Measurements from ENCODE around the gene IGFL2. TPM values are rescaled to one million over a fixed set of nuclear protein-coding genes. Genes with fewer than 3 reads are reported as not detected.
"Not testable (repeated sequence)": the region's sequence is repeated elsewhere in the genome, so short reads cannot be mapped to it uniquely, and the experiment has no call there.

Gene IGFL2
- total RNA-seq, 1 experiment from 2014 or later, result not detected

GRCh38 chr19:46150606-46151005, 2.6 kb downstream of the IGFL2 start:
- H3K36me3 Mint-ChIP-seq (ENCODE audit: insufficient read depth, unreplicated experiment), result no peaks in the 10 kb centered on the region
- H3K9me3 Mint-ChIP-seq (ENCODE audit: low read depth, unreplicated experiment), result no peaks in the 10 kb centered on the region
- TF ChIP-seq CTCF (IDR thresholded peaks at IDR 0.05; ENCODE audit: unreplicated experiment), result no peak
- BruUV-seq (replicated peaks), result no TSS peak
- H3K4me3 Mint-ChIP-seq (ENCODE audit: low read depth, unreplicated experiment), result no peak overlapping the region
- H3K27me3 Mint-ChIP-seq (ENCODE audit: unreplicated experiment), result peaks cover 98% of the 10 kb centered on the region
- intact Hi-C loops (cut with micrococcal nuclease; ENCODE audit: unreplicated experiment), result no loop called here
- H3K4me1 Mint-ChIP-seq (ENCODE audit: low read depth, unreplicated experiment), result no peaks in the 10 kb centered on the region
- CTCF ChIA-PET, result no interaction called here
- no peak overlapping the region for H3K27ac Mint-ChIP-seq (ENCODE audit: unreplicated experiment)
- DNase-seq, result no peak

GRCh38 chr19:46155237-46155636, 7.2 kb downstream of the IGFL2 start:
- Mint-ChIP-seq H3K9me3 (ENCODE audit: low read depth, unreplicated experiment) (no peaks in the 10 kb centered on the region), H3K4me1 (ENCODE audit: low read depth, unreplicated experiment) (peaks cover 13% of the 10 kb centered on the region), H3K27ac (ENCODE audit: unreplicated experiment) (no peak overlapping the region), H3K36me3 (ENCODE audit: insufficient read depth, unreplicated experiment) (no peaks in the 10 kb centered on the region), H3K4me3 (ENCODE audit: low read depth, unreplicated experiment) (no peak overlapping the region), H3K27me3 (ENCODE audit: unreplicated experiment) (peaks cover 89% of the 10 kb centered on the region)
- TF ChIP-seq CTCF (IDR thresholded peaks at IDR 0.05; ENCODE audit: unreplicated experiment), result no peak
- DNase-seq, result no peak
- intact Hi-C loops (cut with micrococcal nuclease; ENCODE audit: unreplicated experiment), result no loop called here
- CTCF ChIA-PET, result interaction anchor here (1.5 kb wide), 1 partner anchor 15 kb away, joined by 3 read pairs; no protein-coding TSS in a partner anchor
- no TSS peak for BruUV-seq (replicated peaks)

GRCh38 chr19:46159418-46160232, 11.6 kb downstream of the IGFL2 start:
- Mint-ChIP-seq H3K4me3 (ENCODE audit: low read depth, unreplicated experiment) (no peak overlapping the region), H3K9me3 (ENCODE audit: low read depth, unreplicated experiment) (peaks cover 3% of the 10 kb centered on the region), H3K27ac (ENCODE audit: unreplicated experiment) (no peak overlapping the region), H3K4me1 (ENCODE audit: low read depth, unreplicated experiment) (peaks cover 15% of the 10 kb centered on the region), H3K36me3 (ENCODE audit: insufficient read depth, unreplicated experiment) (no peaks in the 10 kb centered on the region), H3K27me3 (ENCODE audit: unreplicated experiment) (peaks cover 88% of the 10 kb centered on the region)
- intact Hi-C loops (cut with micrococcal nuclease; ENCODE audit: unreplicated experiment), result no loop called here
- BruUV-seq (replicated peaks), result no TSS peak
- no peak for TF ChIP-seq CTCF (IDR thresholded peaks at IDR 0.05; ENCODE audit: unreplicated experiment)
- CTCF ChIA-PET, result no interaction called here
- DNase-seq, result no peak

- Mint-ChIP-seq H3K4me3 (ENCODE audit: low read depth, unreplicated experiment) (no peak overlapping the region), H3K27ac (ENCODE audit: unreplicated experiment) (no peak overlapping the region), H3K9me3 (ENCODE audit: low read depth, unreplicated experiment) (peaks cover 3% of the 10 kb centered on the region), H3K36me3 (ENCODE audit: insufficient read depth, unreplicated experiment) (no peaks in the 10 kb centered on the region), H3K27me3 (ENCODE audit: unreplicated experiment) (peaks cover 86% of the 10 kb centered on the region), H3K4me1 (ENCODE audit: low read depth, unreplicated experiment) (peaks cover 15% of the 10 kb centered on the region)
- TF ChIP-seq CTCF (IDR thresholded peaks at IDR 0.05; ENCODE audit: unreplicated experiment), result no peak
- CTCF ChIA-PET, result no interaction called here
- intact Hi-C loops (cut with micrococcal nuclease; ENCODE audit: unreplicated experiment), result no loop called here
- BruUV-seq (replicated peaks), result no TSS peak
- no peak for DNase-seq
Measured at GRCh38 chr19:46160233-46160775, 12.3 kb downstream of the IGFL2 start.

GRCh38 chr19:46161642-46162257, 13.7 kb downstream of the IGFL2 start:
- H3K27ac Mint-ChIP-seq (ENCODE audit: unreplicated experiment); H3K4me3 Mint-ChIP-seq (ENCODE audit: low read depth, unreplicated experiment); CTCF ChIA-PET; DNase-seq; intact Hi-C loops (cut with micrococcal nuclease; ENCODE audit: unreplicated experiment); H3K9me3 Mint-ChIP-seq (ENCODE audit: low read depth, unreplicated experiment); H3K36me3 Mint-ChIP-seq (ENCODE audit: insufficient read depth, unreplicated experiment); BruUV-seq (replicated peaks): not testable (repeated sequence)
- peaks cover 15% of the 10 kb centered on the region for H3K4me1 Mint-ChIP-seq (ENCODE audit: low read depth, unreplicated experiment)
- H3K27me3 Mint-ChIP-seq (ENCODE audit: unreplicated experiment), result peaks cover 87% of the 10 kb centered on the region
